GM23248 (cell line): ENCODE data around the gene ZNF143. TPM values are rescaled to one million over a fixed set of nuclear protein-coding genes. Genes with fewer than 3 reads are reported as not detected.
A peak's percentile ranks its signal among the peaks of the same experiment; 100 is the strongest.

Source experiments
- DNase-seq: peaks from one replicate; pipeline ENCODE4 v3.0.0-alpha.2; 2015
- H2AFZ ChIP-seq: fragments of 200-600 bp; sonication (generic); 2 replicates; pipeline ENCODE4 v1.6.1; 2016; ENCODE audit warnings: antibody characterized with exemption
- H3F3A ChIP-seq: fragments of 200-600 bp; sonication (generic); 2 replicates; pipeline ENCODE4 v1.6.1; 2016; ENCODE audit warnings: mild to moderate bottlenecking, antibody characterized with exemption, mixed run types; ENCODE audit not compliant: insufficient read depth
- H3K27ac ChIP-seq: fragments of 200-600 bp; sonication (generic); 2 replicates; pipeline ENCODE4 v1.5.1; 2016; ENCODE audit warnings: mild to moderate bottlenecking
- H3K27me3 ChIP-seq: fragments of 200-600 bp; sonication (generic); replicated peaks from 2 replicates; pipeline ENCODE4 v1.6.1; 2016; ENCODE audit warnings: mild to moderate bottlenecking; ENCODE audit not compliant: insufficient read depth
- H3K36me3 ChIP-seq: fragments of 200-600 bp; sonication (generic); 2 replicates; pipeline ENCODE4 v1.6.1; 2016; ENCODE audit warnings: low read depth, mild to moderate bottlenecking
- H3K4me1 ChIP-seq: fragments of 200-600 bp; sonication (generic); 2 replicates; pipeline ENCODE4 v1.6.1; 2016; ENCODE audit warnings: mild to moderate bottlenecking; ENCODE audit not compliant: insufficient read depth
- H3K4me2 ChIP-seq: fragments of 200-600 bp; sonication (generic); one replicate; pipeline ENCODE4 v1.6.1; 2016; ENCODE audit warnings: mild to moderate bottlenecking; ENCODE audit not compliant: unreplicated experiment
- H3K4me3 ChIP-seq: fragments of 200-600 bp; sonication (generic); 2 replicates; pipeline ENCODE4 v1.5.1; 2016; ENCODE audit warnings: mild to moderate bottlenecking
- H3K79me2 ChIP-seq: fragments of 200-600 bp; sonication (generic); 2 replicates; pipeline ENCODE4 v1.6.1; 2016; ENCODE audit warnings: mild to moderate bottlenecking; ENCODE audit not compliant: insufficient read depth
- H3K9ac ChIP-seq: fragments of 200-600 bp; sonication (generic); 2 replicates; pipeline ENCODE4 v1.6.1; 2016; ENCODE audit warnings: mild to moderate bottlenecking
- H3K9me2 ChIP-seq: fragments of 200-600 bp; sonication (generic); 2 replicates; pipeline ENCODE4 v1.6.1; 2016; ENCODE audit warnings: mixed run types, mild to moderate bottlenecking, moderate library complexity; ENCODE audit not compliant: insufficient read depth
- H3K9me3 ChIP-seq: fragments of 200-600 bp; sonication (generic); one replicate; pipeline ENCODE4 v1.6.1; 2017; ENCODE audit warnings: low read depth
- H4K20me1 ChIP-seq: fragments of 200-600 bp; sonication (generic); 2 replicates; pipeline ENCODE4 v1.6.0; 2016; ENCODE audit not compliant: insufficient read depth
- EZH2 ChIP-seq: fragments of 200-600 bp; sonication (generic); IDR thresholded peaks from 2 replicates; pipeline ENCODE4 v1.6.1; 2018; ENCODE audit warnings: antibody characterized with exemption, mild to moderate bottlenecking; ENCODE audit not compliant: insufficient read depth, poor library complexity, severe bottlenecking
- EZH2phosphoT487 ChIP-seq: fragments of 200-600 bp; sonication (generic); IDR thresholded peaks from 2 replicates; pipeline ENCODE4 v1.6.1; 2018; ENCODE audit warnings: antibody characterized with exemption, moderate library complexity, mild to moderate bottlenecking, low read depth; ENCODE audit not compliant: insufficient read depth
- WGBS, 2 experiments: methylation state at CpG; one replicate each; pipeline ENCODE4 v1.1.6; 2015 to 2017; ENCODE audit warnings: low lambda C conversion rate in 2 of 2, low coverage in 1 of 2; ENCODE audit errors: missing lambda C conversion rate in 2 of 2; 5-methylcytosine and 5-hydroxymethylcytosine counted together
- in situ Hi-C: fragments of 300-500 bp; cut with MboI; formaldehyde crosslinking; loops from 2 replicates; pipeline ENCODE4 v1.15.0; 2020
- polyA plus RNA-seq: library from polyadenylated mRNA; unstranded; fragments of >200 nt; fragmentation: Nextera tagmentation; extraction: Ambion mirVana; gene quantifications from 2 replicates; pipeline ENCODE4 v1.2.1, GENCODE V29; 2016
- total RNA-seq: library from RNA; depleted of rRNA; stranded (reverse); fragments of >200 nt; shearing (Covaris generic); gene quantifications from 2 replicates; pipeline ENCODE4 v1.2.3, GENCODE V29; 2014

ZNF143 gene
- total and polyA plus RNA-seq, 2 experiments from 2014 or later: 16.7 to 20.5 TPM

GRCh38 chr11:9528573-9529333 is 67.9 kb downstream of the ZNF143 start:
- no peaks in the 10 kb centered on the region for H3K9me2 ChIP-seq
- H3K27me3 ChIP-seq: no peaks in the 10 kb centered on the region
- WGBS, 2 experiments: 62% methylated on average over 12 of the region's 12 CpGs
- H3K79me2 ChIP-seq: no peaks in the 10 kb centered on the region
- H3K4me1 ChIP-seq: peaks cover 32% of the 10 kb centered on the region
- in situ Hi-C loops: no loop called here
- peak overlapping the region; percentile 9; the same call in 1 of the 2 replicates for H2AFZ ChIP-seq
- TF ChIP-seq EZH2 (no peak), EZH2phosphoT487 (no peak)
- H3K4me3 ChIP-seq: no peak overlapping the region
- H3K27ac ChIP-seq: peak overlapping the region; percentile 68; the same call in 1 of the 2 replicates
- peaks cover 36% of the 10 kb centered on the region for H3F3A ChIP-seq
- DNase-seq: no peak
- 0 out of 2 replicates have a peak overlapping the region, but pooled peaks have one; percentile 24 for H3K9ac ChIP-seq
- H3K36me3 ChIP-seq: no peaks in the 10 kb centered on the region
- H3K9me3 ChIP-seq: no peaks in the 10 kb centered on the region
- H3K4me2 ChIP-seq: peak overlapping the region; percentile 29
- H4K20me1 ChIP-seq: no peaks in the 10 kb centered on the region

- Histone ChIP-seq H3K9ac (0 out of 2 replicates have a peak overlapping the region, but pooled peaks have one; percentile 24), H3K9me2 (no peaks in the 10 kb centered on the region), H3K36me3 (no peaks in the 10 kb centered on the region), H2AFZ (peak overlapping the region; percentile 9; the same call in 1 of the 2 replicates), H3F3A (peaks cover 42% of the 10 kb centered on the region), H3K4me2 (peak overlapping the region; percentile 29), H4K20me1 (no peaks in the 10 kb centered on the region), H3K4me1 (peaks cover 32% of the 10 kb centered on the region), H3K27ac (no peak overlapping the region), H3K4me3 (no peak overlapping the region), H3K79me2 (no peaks in the 10 kb centered on the region), H3K27me3 (no peaks in the 10 kb centered on the region), H3K9me3 (no peaks in the 10 kb centered on the region)
- in situ Hi-C loops: no loop called here
- TF ChIP-seq EZH2phosphoT487 (no peak), EZH2 (no peak)
- DNase-seq: peak; percentile 40
- WGBS, 2 experiments: 40 to 52% methylated on average over 3 of the region's 3 CpGs
Measured at GRCh38 chr11:9529334-9529650, 68.5 kb downstream of the ZNF143 start.

GRCh38 chr11:9530020-9530621 is 69.3 kb downstream of the ZNF143 start:
- Histone ChIP-seq H3K27ac (no peak overlapping the region), H3K36me3 (no peaks in the 10 kb centered on the region), H2AFZ (no peak overlapping the region), H3K27me3 (no peaks in the 10 kb centered on the region), H3F3A (peaks cover 43% of the 10 kb centered on the region), H3K9ac (no peak overlapping the region), H3K4me1 (peaks cover 38% of the 10 kb centered on the region), H3K4me2 (no peak overlapping the region), H4K20me1 (no peaks in the 10 kb centered on the region), H3K9me2 (no peaks in the 10 kb centered on the region), H3K4me3 (no peak overlapping the region), H3K9me3 (no peaks in the 10 kb centered on the region), H3K79me2 (no peaks in the 10 kb centered on the region)
- in situ Hi-C loops: no loop called here
- no peak for TF ChIP-seq EZH2phosphoT487
- no peak for TF ChIP-seq EZH2
- no peak for DNase-seq
- 82 to 85% methylated on average over 9 of the region's 9 CpGs for WGBS, 2 experiments

- H3K36me3 ChIP-seq: no peaks in the 10 kb centered on the region
- no peaks in the 10 kb centered on the region for H3K27me3 ChIP-seq
- H3F3A ChIP-seq: peaks cover 34% of the 10 kb centered on the region
- peaks cover 38% of the 10 kb centered on the region for H3K4me1 ChIP-seq
- H3K4me3 ChIP-seq: no peak overlapping the region
- TF ChIP-seq EZH2phosphoT487: no peak
- no peak for TF ChIP-seq EZH2
- H3K79me2 ChIP-seq: no peaks in the 10 kb centered on the region
- DNase-seq: no peak
- no peak overlapping the region for H3K27ac ChIP-seq
- no peak overlapping the region for H3K4me2 ChIP-seq
- whole genome bisulfite sequencing, 2 experiments: 94% methylated on average over 8 of the region's 8 CpGs
- in situ Hi-C loops: no loop called here
- H3K9me2 ChIP-seq: no peaks in the 10 kb centered on the region
- H3K9ac ChIP-seq: no peak overlapping the region
- H3K9me3 ChIP-seq: no peaks in the 10 kb centered on the region
- no peak overlapping the region for H2AFZ ChIP-seq
- H4K20me1 ChIP-seq: no peaks in the 10 kb centered on the region
Measured at GRCh38 chr11:9530901-9531625, 70.3 kb downstream of the ZNF143 start.
